HG02870 (cell line): Measurements from ENCODE around the gene MTERF4.

Experiments
- ATAC-seq: cut with Tn5 transposase; IDR thresholded peaks from one replicate; pipeline ENCODE4 v1.9.1; 2021; ENCODE audit warnings: mild to moderate bottlenecking, moderate library complexity; ENCODE audit not compliant: unreplicated experiment

MTERF4 gene

DNA sequence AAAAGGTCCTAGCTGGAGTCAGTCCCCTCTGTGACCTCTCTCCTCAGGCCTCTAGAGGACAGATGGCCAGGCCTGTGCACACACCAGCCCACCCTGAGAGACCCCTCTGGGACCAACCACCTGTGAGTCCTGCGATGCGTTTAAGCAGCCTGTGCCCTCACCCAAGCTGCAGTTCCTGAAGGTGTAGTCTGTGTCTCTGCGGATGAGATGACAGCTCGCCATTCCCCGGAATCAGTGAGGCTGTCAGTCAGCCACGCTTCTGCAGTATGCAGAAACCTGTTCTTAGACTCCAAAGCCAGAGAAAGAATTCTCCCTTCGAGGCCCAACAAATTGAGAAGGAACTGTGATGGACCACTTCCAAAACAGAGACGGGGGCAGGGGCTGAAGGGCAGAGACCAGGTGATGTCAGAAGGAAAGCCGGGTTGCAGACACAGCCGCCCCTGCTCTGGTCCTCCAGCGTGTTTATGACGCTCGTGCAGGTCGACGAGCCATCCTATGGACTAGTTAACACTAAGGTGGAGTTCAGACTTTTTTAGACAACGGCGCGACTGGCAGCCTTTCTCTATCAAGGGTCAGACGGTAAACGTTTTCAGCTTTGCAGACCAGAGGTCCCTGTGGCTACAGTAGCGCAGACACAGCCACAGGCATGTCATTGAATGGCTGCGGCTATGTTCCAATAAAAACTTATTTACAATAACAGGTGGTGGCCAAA, 10.2 kb downstream of the MTERF4 start:
- no peak for ATAC-seq

DNA sequence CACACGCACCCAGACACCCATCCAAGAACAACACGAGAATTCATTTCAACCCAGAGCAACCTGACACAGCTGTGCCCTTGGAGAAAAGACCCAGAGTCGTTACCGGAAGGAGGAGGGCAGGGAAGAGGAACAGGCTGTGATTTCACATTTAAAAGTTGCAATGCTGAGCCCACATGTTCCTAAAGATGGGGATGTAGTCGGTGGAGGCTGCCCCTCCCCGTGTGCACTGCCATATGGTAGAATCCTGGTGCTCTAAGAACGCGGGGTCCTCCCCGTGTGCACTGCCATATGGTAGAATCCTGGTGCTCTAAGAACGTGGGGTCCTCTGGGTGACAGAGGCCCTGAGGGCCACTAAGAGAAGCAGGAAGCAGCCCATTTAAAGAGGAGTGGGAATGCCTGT, 10.9 kb downstream of the MTERF4 start:
- ATAC-seq = no peak

DNA sequence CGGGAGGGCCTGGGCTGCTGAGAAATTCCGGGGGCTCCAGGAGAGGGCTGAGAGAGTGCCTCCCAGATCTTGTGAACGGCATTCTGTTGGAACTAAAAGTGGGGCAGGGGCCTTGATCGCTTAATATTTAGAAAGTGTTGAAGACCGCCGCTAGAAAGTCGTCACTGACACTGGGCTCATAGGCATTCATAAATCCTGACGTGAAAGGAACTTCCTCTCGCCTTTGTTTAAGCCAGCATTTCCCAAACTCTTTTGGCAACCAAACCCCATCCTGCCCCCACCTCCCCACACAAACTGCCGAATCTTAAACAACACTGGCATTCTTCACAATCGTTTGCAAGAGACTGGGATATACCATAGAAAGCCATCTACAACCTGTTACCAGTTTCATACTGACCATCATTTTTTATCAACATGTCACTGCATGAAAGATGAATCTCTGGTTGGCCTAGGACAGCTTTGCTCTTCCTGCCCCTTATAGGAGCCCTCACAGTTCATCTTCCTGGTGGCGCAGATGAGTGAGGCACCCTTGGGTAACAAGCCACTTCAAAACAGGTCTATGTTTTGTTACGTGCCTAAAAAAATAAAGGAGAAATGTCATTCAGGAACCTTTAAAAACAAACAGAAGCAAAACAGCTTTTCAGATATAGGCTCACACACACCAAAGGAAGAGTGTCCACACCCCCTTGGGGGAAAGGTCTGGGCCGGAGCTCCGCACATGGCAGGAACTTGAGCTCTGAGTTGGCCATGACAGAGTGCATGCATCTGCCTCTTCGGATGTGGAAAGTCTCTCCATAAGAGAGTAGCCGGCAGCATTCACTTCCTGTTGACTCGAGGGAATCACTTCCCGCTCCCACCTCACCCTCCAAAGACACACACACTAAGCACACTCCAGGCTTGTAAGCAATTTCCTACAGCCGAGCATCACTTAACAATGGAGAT, 13.0 kb downstream of the MTERF4 start:
- ATAC-seq = no peak

DNA sequence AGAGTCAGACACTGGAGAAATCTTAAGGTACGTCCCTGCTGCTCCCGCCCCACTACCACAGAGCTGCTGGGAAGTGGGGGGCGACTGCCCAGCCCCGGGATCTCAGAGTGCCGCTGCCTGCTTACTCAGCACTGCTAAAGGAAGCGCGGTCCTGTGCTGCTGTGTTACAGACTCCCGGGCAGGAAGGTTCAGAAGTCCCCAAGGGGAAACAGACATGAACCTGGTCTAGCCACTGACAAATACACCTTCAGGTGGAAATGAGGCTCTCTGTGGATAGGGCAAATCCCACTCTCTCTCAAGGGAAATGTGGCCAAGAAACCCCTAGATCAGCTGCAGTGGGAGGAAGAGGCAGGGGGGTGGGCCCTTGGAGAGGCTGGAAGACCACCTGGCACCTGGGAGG, 13.7 kb downstream of the MTERF4 start:
- peak; percentile 46 for ATAC-seq

DNA sequence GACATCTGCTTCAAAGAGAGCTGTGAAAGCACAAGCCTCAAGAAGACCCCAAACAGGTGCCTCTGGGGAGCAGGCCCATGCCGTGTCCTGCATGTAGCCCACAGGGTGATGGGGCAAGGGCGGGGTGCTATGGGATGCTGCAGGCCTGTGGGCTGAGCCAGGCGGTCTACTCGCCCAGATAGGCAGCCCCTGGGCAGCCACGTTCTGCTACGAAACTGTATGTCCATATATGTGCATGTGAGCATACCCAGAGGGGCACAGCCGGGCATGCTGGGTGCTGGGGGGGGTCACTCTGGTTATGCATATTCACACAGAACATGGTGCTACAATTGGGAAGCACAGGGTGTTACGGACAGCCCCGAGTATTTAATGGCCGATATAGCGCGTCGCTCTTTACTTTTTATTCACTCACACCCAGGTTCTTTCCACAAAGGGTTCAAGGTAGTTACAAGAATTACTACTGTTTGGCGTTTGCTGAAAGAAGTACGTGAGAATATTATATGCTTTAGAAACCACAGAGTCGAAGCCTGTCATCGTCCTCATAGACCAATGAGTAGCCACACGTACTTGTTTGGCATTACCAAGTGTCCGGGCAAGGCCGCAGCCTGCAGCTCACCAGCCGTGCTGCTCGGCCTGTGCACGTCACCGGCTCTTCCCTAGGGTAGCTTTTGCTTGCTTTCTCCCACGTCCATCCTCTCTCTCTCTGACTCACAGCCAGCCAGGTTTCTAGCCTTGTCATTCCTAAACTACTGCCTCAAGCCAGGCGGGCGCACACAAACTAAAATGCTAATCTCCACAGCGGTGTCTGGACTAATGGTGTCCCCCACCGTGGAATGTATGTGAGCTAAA, 14.4 kb downstream of the MTERF4 start:
- ATAC-seq = peak; percentile 76

DNA sequence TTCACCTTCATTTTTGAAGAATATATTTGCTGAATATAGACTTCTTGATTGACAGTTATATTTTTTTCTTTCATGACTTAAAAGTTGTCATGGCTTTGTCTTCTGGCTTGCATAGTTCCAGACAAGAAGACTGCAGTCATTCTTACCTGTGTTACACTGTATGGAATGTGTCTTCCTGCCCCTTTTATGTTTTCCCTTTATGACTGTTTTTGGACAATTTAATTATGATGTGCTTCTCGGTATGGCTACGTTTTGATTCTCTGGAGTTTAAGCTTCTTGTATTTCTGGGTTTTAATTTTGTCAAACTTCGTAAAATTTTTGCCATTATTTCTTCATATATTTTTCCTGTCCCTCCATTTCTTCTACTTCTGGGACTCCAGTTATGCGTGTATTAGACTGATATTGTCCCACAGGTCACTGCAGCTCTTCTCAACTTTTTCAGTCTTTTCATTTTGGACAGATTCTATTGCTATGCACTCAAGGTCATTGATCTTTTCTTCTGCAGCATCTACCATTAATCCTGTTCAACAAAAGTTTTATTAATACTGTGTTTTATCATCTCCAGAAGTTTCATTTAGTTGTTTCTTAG, 17.1 kb downstream of the MTERF4 start:
- ATAC-seq = no peak

DNA sequence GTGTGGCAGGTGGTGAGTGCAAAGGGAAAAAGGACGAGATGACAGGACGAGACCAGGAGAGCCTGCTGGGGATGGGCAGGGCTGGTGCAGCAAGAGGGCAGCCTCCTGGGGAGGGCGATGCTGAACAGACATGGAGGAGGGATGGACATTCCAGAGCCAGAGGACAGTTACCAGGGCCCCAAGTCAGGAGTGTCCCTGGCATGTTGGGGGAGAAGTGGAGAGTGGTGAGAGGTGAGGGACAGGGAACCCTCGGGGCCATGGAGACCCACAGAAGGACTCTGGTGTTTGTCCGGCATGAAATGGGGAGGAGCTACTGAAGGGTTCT, 19.0 kb downstream of the MTERF4 start:
- no peak for ATAC-seq

DNA sequence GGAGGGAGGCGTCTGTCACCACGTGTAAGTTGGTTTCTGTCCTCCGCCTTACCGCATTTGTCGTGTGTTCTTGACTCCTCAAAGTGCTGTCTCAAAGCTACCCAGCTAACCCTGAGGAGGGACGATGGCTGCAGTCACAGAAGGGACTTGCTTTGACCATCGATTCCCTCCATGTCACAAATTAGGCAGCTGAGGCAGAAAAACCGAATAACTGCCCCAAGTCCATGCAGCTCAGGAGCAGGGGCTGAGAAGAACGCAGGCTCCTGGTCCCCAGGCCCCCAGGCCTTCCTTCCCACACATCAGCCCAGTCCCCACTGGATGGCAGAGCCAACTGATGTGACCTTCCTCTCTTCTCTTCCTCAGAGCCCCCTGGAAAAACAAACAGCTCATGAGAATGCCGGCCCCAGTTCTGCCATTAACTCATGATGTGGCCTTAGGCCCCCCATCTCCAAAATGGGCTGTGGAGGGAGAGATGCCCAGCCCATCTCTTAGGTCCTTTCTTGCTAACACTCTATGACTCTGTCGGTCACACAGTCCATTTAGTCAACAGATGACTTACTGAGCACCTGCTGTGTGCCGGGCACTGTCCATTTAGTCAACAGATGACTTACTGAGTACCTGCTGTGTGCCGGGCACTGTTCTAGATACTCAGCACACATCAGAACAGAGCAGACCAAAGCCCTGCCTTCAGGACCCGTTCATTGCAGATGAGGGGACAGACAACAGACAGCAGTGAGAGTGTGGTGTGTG, 19.6 kb downstream of the MTERF4 start:
- ATAC-seq = no peak

DNA sequence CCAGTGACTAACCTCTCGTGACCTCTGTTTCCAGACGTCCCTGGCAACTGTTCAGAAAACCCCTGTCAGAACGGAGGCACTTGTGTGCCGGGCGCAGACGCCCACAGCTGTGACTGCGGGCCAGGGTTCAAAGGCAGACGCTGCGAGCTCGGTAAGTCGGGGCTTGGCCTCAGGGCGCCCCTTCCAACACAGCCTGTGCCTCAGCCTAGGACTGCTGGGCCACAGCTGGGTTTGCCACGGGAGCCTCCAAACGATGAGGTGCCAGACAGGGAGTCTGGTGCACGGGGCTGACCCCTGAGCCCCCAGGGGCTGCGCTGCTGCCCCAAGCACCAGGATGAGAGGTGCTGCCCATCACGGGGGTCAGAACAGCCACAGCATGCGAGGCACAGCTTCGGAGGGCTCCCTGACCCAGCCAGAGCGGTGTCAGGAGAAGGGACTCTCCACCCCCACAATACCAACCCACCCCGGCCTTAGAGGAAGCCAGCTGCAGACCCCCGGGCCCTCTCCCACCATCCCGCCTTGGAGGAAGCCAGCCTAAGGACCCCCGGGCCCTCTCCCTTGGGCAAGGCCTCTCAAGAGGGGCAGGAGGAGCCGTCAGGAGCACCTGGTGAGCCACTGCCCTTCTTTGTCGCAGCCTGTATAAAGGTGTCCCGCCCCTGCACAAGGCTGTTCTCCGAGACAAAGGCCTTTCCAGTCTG, 20.3 kb downstream of the MTERF4 start:
- no peak for ATAC-seq

DNA sequence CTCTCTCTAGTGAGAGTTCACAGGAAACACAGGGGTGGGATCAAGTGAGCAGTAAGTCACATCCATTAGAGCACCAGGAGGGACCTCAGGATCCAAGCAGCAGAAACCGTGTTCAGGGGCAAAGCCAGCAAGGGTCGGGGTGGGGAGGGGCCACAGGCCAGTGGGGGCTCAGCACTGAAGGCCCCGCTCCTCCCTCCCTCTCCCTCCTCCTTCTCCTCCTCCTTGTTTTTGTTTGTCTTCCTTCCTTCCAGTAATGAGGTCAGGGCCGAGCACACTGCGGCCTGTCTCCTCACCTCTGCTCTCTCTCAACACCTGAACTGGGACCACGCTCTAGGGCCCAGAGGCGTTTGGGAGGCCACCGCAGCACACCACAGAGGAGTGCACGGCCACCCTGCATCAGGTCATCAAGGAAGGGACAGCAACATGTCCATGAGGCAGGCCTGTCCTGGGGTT, 20.9 kb downstream of the MTERF4 start:
- ATAC-seq = no peak

DNA sequence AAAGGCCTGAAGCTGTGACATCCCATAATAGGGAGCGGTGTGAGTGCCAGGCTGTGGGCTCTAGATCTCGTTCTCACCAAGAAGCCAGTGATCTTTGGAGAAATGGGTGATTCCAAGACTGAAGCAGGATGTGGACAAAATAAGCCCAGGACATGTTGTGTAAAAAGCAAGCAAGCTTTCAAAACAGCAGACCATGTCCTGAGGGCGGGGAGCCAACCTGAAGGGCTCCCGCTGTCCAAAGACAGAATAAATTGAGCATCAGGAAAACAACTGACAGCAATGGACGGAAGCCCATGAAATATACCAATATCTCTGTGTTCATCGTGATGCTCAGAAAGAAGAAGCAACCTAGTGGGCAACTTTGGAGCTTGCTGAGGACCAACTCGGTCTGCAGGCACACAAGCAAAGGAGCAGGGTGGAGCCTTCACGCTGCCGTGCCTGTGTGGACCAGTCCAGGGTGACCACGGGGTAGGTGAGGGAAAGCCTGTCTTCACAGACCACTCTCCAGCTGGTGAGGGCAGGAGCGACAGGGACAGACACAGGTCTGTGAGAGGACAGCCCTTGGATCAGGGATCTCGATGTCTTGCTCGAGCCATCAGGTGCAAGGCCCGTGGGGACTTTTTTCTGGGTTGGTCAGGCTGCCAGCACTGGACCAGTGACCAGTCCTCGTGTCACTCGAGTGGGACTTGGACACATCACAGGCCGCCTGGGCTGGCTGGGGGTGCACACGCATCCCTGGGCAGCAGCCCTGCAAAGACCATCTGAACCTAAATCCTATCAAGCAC, 21.5 kb downstream of the MTERF4 start:
- ATAC-seq = no peak

DNA sequence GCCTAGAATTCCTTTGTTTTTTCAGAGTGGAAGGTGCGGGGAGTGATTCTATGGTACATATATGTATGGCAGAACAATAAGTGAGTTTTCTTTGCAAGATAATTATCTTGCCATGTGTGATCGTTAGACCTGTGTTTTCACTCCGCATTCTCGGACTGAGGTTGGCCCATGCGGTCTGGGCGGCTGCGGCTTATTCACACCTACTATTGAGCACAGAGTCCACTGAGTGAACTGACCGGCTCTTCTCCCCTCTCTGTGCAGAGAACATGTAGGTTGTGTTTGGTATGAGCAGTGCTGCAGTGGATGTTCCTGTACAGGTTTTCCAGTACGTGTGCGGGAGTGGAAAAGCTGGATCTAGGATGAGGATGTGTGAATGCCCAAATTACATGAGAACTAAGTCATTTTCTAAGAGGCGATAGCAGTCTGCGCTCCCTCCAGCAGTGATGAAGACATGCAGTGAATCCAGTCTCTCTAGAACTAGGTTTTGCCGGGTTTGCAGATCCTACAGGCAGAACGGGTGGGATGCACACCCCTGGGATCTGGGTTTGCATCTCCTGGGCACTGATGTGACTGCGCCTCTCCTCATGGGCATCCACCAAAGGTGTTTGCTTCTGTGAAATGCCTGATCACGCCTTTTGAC, 27.1 kb downstream of the MTERF4 start:
- no peak for ATAC-seq

DNA sequence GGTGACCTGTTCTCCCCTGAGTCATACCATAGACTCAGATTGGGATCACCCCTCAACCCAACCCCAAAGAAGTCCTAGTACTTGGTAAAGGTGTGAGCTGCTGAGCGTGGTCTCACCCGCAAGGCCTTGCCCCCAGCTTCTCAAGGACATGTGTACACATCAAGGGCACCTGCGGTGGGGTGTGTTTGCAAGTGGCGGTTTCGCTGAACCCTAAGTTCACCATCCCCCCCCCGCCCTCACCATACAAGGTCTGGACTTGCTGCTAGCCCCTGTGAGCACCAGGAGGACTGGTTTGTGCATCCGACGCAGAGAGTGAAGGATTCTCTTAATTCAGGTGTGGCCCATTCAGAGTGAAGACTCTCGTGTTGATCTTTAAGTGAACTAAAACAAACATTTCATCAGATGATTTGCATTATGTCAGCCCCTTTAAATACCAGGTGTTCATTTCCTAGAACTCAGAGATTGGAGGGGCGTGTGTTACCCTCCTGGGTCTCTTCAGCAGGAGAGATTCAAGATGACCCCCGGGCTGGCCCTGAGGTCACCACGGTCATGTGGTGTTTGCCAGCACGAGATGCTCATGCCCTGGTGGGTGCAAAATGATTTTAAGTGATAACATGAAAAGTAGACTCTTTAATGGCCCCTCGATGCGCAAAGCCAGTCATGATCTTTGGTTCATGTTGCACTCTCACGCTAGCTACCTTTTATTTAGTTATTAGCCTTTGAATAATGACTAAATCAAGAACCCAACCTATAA, 27.8 kb downstream of the MTERF4 start:
- no peak for ATAC-seq

DNA sequence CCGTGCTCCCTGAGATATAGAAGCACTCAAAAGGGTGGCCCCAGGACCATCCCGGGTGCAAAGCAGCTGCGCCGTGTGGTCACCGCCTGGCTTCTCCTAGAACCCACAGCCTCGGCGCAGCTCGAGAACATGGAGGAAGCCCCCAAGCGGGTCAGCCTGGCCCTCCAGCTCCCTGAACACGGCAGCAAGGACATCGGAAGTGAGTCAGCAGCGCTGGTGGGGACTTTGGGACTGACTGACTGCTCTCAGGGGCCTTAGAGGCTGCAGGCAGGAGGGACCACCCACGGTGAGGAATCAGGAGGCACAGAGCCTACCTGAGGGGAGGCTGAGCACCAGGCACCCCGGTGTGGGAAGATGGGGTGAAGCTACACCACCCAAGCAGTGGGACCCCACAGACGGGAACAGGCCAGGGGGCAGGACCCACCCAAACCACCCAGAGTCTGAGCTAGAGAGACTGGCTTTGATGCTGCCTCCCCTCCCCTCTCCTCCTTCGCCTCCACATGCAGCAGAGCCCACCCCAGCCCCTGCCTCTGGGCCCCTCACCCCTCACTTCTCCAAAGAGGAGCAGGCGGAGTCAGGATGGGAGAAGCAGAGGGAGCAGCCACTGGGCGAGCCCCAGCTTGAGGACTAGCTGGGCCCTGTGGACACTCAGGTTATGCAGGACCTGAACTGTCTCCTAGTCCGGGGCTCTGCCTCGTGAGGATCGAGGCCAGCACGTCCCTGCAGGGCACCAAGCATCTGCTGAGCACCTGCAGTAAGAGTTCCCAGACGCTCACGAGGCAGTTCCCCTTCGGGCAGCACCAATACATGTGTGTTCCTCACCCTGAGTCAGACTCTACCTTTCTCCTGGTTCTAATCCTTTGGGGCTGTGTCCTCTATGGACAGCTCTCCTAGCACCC, 28.7 kb downstream of the MTERF4 start:
- no peak for ATAC-seq

DNA sequence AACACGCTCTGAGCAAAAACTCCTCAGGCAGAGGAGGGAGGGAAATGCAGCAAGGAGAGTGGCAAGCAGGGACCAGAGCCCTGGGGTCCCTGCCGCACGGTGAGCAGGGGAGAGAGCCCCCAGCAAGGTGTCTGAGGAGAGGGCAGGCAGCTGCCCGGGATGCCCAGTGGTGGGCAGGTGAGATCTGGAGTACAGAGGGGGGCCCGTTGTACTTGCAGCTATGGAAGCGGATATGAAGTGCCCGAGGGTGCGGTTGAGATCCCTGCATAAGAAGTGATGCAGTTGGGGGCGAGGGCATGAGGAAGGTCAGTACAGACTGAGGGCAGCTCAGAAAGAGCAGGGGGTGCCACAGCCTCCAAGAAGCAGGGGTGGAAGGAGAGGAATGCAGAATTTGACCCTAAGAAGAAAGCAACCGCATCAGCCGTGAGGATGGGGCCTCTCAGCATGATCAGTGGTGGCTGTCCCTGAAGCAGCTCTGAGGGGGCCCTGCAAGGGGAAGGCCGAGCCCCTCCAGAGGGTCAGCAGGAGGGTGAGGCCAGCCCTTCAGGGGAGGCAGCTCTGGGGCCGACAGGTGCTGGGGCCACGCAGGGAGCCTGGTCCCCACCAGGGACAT, 29.4 kb downstream of the MTERF4 start:
- no peak for ATAC-seq

DNA sequence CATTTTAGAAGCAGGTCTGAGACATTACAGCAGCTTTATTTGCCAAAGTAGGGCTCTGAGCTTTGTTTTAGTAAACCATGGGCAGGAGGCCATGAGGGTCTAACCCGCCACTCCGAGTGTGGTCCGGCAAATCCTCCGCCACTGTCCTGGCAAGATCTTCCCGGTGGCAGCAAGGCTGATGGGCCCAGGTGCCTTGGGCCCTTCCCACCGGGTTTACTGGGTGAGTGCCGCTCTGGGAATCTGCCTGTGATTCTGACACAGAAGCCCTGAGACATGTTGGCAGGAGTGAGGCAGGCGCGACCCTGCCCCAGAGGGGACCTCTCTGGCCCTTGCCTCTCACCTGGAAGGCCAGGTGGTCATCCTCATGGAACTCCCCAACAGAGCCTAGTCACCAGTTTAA, 29.9 kb downstream of the MTERF4 start:
- no peak for ATAC-seq
